Measurements from ENCODE around the gene TMEM79. TPM values are rescaled to one million over a fixed set of nuclear protein-coding genes. Genes with fewer than 3 reads are reported as not detected.
A peak's percentile ranks its signal among the peaks of the same experiment; 100 is the strongest.

Gene TMEM79
- polyA plus RNA-seq, 1 donor (not counting 4 experiments of a cell fraction or from before 2014, with no cell fraction given): 14.2 TPM

- H3K4me2 ChIP-seq (ENCODE audit: control insufficient read depth, extremely low read depth, insufficient read depth, low read depth, low read length): peak overlapping the region; percentile 87
- TF ChIP-seq EZH2 (IDR thresholded peaks at IDR 0.05; ENCODE audit: low read length) (no peak), CTCF (optimal IDR thresholded peaks at IDR 0.05 in 1 of 3, IDR thresholded peaks at IDR 0.05 in 1 of 3, conservative IDR thresholded peaks at IDR 0.05 in 1 of 3; ENCODE audit: extremely low read depth in 1 of 3, insufficient read depth in 2 of 3, low read length in 3 of 3) (no peak)
- no peaks in the 10 kb centered on the region for H4K20me1 ChIP-seq (ENCODE audit: control insufficient read depth, extremely low read depth, insufficient read depth, low read length)
- H3K9me3 ChIP-seq (ENCODE audit: control insufficient read depth, low read depth, low read length): no peaks in the 10 kb centered on the region
- peak overlapping the region; percentile 94 for H3K9ac ChIP-seq (ENCODE audit: control insufficient read depth, extremely low read depth, insufficient read depth, low read length)
- FAIRE-seq (no peak), DNase-seq (ENCODE audit: low read depth, low spot score) (no peak)
- H3K36me3 ChIP-seq (ENCODE audit: control insufficient read depth in 2 of 2, extremely low read depth in 1 of 2, insufficient read depth in 2 of 2, low read length in 2 of 2): peaks cover 15 to 26% of the 10 kb centered on the region in 2 experiments
- no peaks in the 10 kb centered on the region for H3K27me3 ChIP-seq (ENCODE audit: control insufficient read depth, extremely low read depth, insufficient read depth, low read length)
- dilution Hi-C loops (cut with MboI; ENCODE audit: extremely low pct_ligation_motif_present, low sequenced_read_pairs): no loop called here
- H3K4me1 ChIP-seq (ENCODE audit: control insufficient read depth, extremely low read depth, insufficient read depth, low read length): peaks cover 14% of the 10 kb centered on the region
- peak overlapping the region; percentile 81 for H3K27ac ChIP-seq (ENCODE audit: control insufficient read depth, insufficient read depth, low read length)
- peaks cover 49% of the 10 kb centered on the region for H3K79me2 ChIP-seq (ENCODE audit: control insufficient read depth, insufficient read depth, low read length)
- H2AFZ ChIP-seq (ENCODE audit: control insufficient read depth, low read length): peak overlapping the region; percentile 88
- no peaks in the 10 kb centered on the region for H3K9me1 ChIP-seq (ENCODE audit: control insufficient read depth, extremely low read depth, insufficient read depth, low read length)
- peak overlapping the region; percentile 72 to 100 (median 99) for H3K4me3 ChIP-seq (ENCODE audit: control insufficient read depth in 2 of 3, extremely low read depth in 1 of 3, insufficient read depth in 2 of 3, low read depth in 1 of 3, low read length in 3 of 3)
Observed at GRCh38 chr1:156337888-156338179, 53.7 kb downstream of the TMEM79 start.

- Histone ChIP-seq H4K20me1 (ENCODE audit: control insufficient read depth, extremely low read depth, insufficient read depth, low read length) (no peaks in the 10 kb centered on the region), H2AFZ (ENCODE audit: control insufficient read depth, low read length) (peak within 1 kb of the TSS; percentile 88), H3K36me3 (ENCODE audit: control insufficient read depth in 2 of 2, extremely low read depth in 1 of 2, insufficient read depth in 2 of 2, low read length in 2 of 2) (peaks cover 15 to 23% of the 10 kb centered on the region in 2 experiments), H3K9me1 (ENCODE audit: control insufficient read depth, extremely low read depth, insufficient read depth, low read length) (no peaks in the 10 kb centered on the region), H3K4me1 (ENCODE audit: control insufficient read depth, extremely low read depth, insufficient read depth, low read length) (peaks cover 14% of the 10 kb centered on the region), H3K4me2 (ENCODE audit: control insufficient read depth, extremely low read depth, insufficient read depth, low read depth, low read length) (peak within 1 kb of the TSS; percentile 87), H3K9ac (ENCODE audit: control insufficient read depth, extremely low read depth, insufficient read depth, low read length) (peak within 1 kb of the TSS; percentile 94), H3K27me3 (ENCODE audit: control insufficient read depth, extremely low read depth, insufficient read depth, low read length) (no peaks in the 10 kb centered on the region), H3K27ac (ENCODE audit: control insufficient read depth, insufficient read depth, low read length) (peak within 1 kb of the TSS; percentile 81), H3K79me2 (ENCODE audit: control insufficient read depth, insufficient read depth, low read length) (peaks cover 47% of the 10 kb centered on the region), H3K4me3 (ENCODE audit: control insufficient read depth in 2 of 3, extremely low read depth in 1 of 3, insufficient read depth in 2 of 3, low read depth in 1 of 3, low read length in 3 of 3) (peak within 1 kb of the TSS; percentile 72 to 100 (median 99)), H3K9me3 (ENCODE audit: control insufficient read depth, low read depth, low read length) (no peaks in the 10 kb centered on the region)
- TF ChIP-seq CTCF (optimal IDR thresholded peaks at IDR 0.05 in 1 of 3, IDR thresholded peaks at IDR 0.05 in 1 of 3, conservative IDR thresholded peaks at IDR 0.05 in 1 of 3; ENCODE audit: extremely low read depth in 1 of 3, insufficient read depth in 2 of 3, low read length in 3 of 3) (no peak), EZH2 (IDR thresholded peaks at IDR 0.05; ENCODE audit: low read length) (no peak)
- peak; percentile 99 for DNase-seq (ENCODE audit: low read depth, low spot score)
- dilution Hi-C loops (cut with MboI; ENCODE audit: extremely low pct_ligation_motif_present, low sequenced_read_pairs): no loop called here
- FAIRE-seq: peak; percentile 90
Observed at GRCh38 chr1:156338180-156338976, 54.3 kb downstream of the TMEM79 start, which contains the start of the genes CCT3 and TSACC. TSS of gene CCT3 (minus strand) at chr1:156338292. CDS start at chr1:156338184, 108 bp downstream. TSS of gene TSACC (plus strand) at chr1:156338526. CDS start at chr1:156339758, 1,232 bp downstream.

Other genes with a start within 250 kb of the TMEM79 start
- gene UBQLN4, start 230.5 kb upstream of the TMEM79 start, polyA plus RNA-seq: 34.8 to 42.7 TPM (median 35.8 TPM) in 3 replicates
- gene LAMTOR2, start 229.5 kb upstream of the TMEM79 start, polyA plus RNA-seq: 67.5 to 98.0 TPM (median 96.0 TPM) in 3 replicates
- 93.4 to 159 TPM (median 106 TPM) in 3 replicates for gene RAB25, start 223.2 kb upstream of the TMEM79 start, polyA plus RNA-seq
- gene MEX3A, start 201.9 kb upstream of the TMEM79 start, polyA plus RNA-seq: 1.1 to 2.0 TPM (median 1.5 TPM) in 3 replicates
- gene LMNA, start 169.6 kb upstream of the TMEM79 start, polyA plus RNA-seq: 368 to 551 TPM (median 444 TPM) in 3 replicates
- gene SEMA4A, start 130.7 kb upstream of the TMEM79 start, polyA plus RNA-seq: 5.7 to 11.0 TPM (median 7.9 TPM) in 3 replicates
- 24.4 to 36.8 TPM (median 25.3 TPM) in 3 replicates for gene SLC25A44, start 90.2 kb upstream of the TMEM79 start, polyA plus RNA-seq
- gene PMF1, start 71.3 kb upstream of the TMEM79 start, polyA plus RNA-seq: 31.9 to 50.8 TPM (median 41.0 TPM) in 3 replicates
- 0.12 to 0.45 TPM (median 0.23 TPM) in 3 replicates for gene BGLAP, start 42.1 kb upstream of the TMEM79 start, polyA plus RNA-seq
- gene PAQR6, start 36.3 kb upstream of the TMEM79 start, polyA plus RNA-seq: 0.78 to 2.2 TPM (median 1.00 TPM) in 3 replicates
- gene SMG5, start 1.5 kb upstream of the TMEM79 start, polyA plus RNA-seq: 22.4 to 28.2 TPM (median 27.8 TPM) in 3 replicates
- gene GLMP, start 11.4 kb downstream of the TMEM79 start, polyA plus RNA-seq: 12.5 to 28.0 TPM (median 13.7 TPM) in 3 replicates
- gene VHLL, start 15.0 kb downstream of the TMEM79 start, polyA plus RNA-seq: 0.22 TPM in 1 of 3 replicates, not detected in the others
- gene CCT3, start 54.0 kb downstream of the TMEM79 start, polyA plus RNA-seq: 477 to 530 TPM (median 499 TPM) in 3 replicates
- 2.2 to 5.4 TPM (median 2.5 TPM) in 3 replicates for gene TSACC, start 54.2 kb downstream of the TMEM79 start, polyA plus RNA-seq
- gene RHBG, start 84.9 kb downstream of the TMEM79 start, polyA plus RNA-seq: not detected in 3 replicates
- 8.7 to 11.5 TPM (median 9.3 TPM) in 3 replicates for gene MEF2D, start 216.4 kb downstream of the TMEM79 start, polyA plus RNA-seq

Data from keratinocyte (primary cell).